Activated CD4-positive, alpha-beta T cell treated with anti-CD3 and anti-CD28 coated beads, Interleukin-2, amount 10 ng/mL, durations not matched to agents 24 days and 14 days (primary cell): ENCODE data around the gene SRGN. TPM values are rescaled to one million over a fixed set of nuclear protein-coding genes. Genes with fewer than 3 reads are reported as not detected.
"Not testable (repeated sequence)": the region's sequence is repeated elsewhere in the genome, so short reads cannot be mapped to it uniquely, and the experiment has no call there.

Experiments
- DNase-seq: peaks from one replicate; pipeline ENCODE4 v3.0.0; 2022
- H3K27ac Mint-ChIP-seq: one replicate; pipeline ENCODE4 v1.8.0; 2022; ENCODE audit warnings: mild to moderate bottlenecking, mixed read lengths
- H3K27me3 Mint-ChIP-seq: one replicate; pipeline ENCODE4 v1.8.0; 2022; ENCODE audit warnings: mixed read lengths
- H3K36me3 Mint-ChIP-seq: one replicate; pipeline ENCODE4 v1.8.0; 2022; ENCODE audit warnings: low read depth, mild to moderate bottlenecking, mixed read lengths
- H3K4me1 Mint-ChIP-seq: one replicate; pipeline ENCODE4 v1.8.0; 2021; ENCODE audit warnings: mixed read lengths
- H3K4me3 Mint-ChIP-seq: one replicate; pipeline ENCODE4 v1.8.0; 2022; ENCODE audit warnings: mild to moderate bottlenecking, moderate library complexity, mixed read lengths
- H3K9me3 Mint-ChIP-seq: one replicate; pipeline ENCODE4 v1.8.0; 2021; ENCODE audit warnings: mixed read lengths
- intact Hi-C: fragments of 100-400 bp; cut with micrococcal nuclease; formaldehyde crosslinking; loops from one replicate; pipeline ENCODE4 v1.15.1; 2023
- total RNA-seq: library from RNA; stranded (reverse); gene quantifications from 2 replicates; pipeline ENCODE4 v1.2.3, GENCODE V29; 2022

Gene SRGN
- total RNA-seq, 1 donor from 2014 or later = 996 TPM

DNA sequence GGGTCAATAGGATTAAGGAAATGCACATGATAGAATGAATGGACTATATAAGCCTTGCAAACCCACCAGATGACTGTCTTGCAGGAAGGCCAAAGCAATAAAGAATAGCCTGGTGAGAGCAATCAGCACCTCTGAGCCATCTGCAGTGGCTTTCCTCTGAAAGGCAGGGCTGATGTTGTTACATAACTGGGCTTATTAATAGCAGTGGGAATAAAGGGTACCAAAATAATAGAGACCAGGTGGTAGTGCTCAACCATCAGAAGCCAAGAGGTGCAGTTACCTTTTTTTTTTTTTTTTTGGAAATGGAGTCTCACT lies 19.2 kb downstream of the SRGN start:
- no peak for DNase-seq
- peak overlapping the region; percentile 40 for H3K27ac Mint-ChIP-seq
- no peaks in the 10 kb centered on the region for H3K27me3 Mint-ChIP-seq
- peaks cover 32% of the 10 kb centered on the region for H3K36me3 Mint-ChIP-seq
- H3K9me3 Mint-ChIP-seq = no peaks in the 10 kb centered on the region
- H3K4me3 Mint-ChIP-seq = no peak overlapping the region
- intact Hi-C loops = no loop called here
- peaks cover 16% of the 10 kb centered on the region for H3K4me1 Mint-ChIP-seq

DNA sequence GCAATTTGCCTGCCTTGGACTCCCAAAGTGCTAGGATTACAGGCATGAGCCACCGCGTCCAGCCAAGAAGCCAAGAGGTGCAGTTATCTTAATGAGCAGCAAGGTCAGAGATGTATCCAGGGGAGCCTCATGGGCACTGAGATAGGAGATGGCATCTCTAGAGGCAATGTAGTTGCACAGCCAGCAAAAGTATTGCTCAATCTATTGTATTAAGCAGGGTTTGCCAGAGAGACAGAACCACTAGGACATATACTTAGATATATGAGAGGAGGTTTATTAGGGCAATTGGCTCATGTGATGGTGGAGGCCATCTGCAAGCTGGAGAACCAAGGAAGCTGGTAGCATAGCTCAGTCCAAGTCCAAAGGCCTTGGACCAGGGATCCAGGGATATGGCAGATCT lies 19.8 kb downstream of the SRGN start:
- no peaks in the 10 kb centered on the region for H3K27me3 Mint-ChIP-seq
- H3K36me3 Mint-ChIP-seq = peaks cover 27% of the 10 kb centered on the region
- H3K4me1 Mint-ChIP-seq = peaks cover 10% of the 10 kb centered on the region
- no peak overlapping the region for H3K4me3 Mint-ChIP-seq
- no peak overlapping the region for H3K27ac Mint-ChIP-seq
- intact Hi-C loops = no loop called here
- H3K9me3 Mint-ChIP-seq = no peaks in the 10 kb centered on the region
- DNase-seq = no peak

DNA sequence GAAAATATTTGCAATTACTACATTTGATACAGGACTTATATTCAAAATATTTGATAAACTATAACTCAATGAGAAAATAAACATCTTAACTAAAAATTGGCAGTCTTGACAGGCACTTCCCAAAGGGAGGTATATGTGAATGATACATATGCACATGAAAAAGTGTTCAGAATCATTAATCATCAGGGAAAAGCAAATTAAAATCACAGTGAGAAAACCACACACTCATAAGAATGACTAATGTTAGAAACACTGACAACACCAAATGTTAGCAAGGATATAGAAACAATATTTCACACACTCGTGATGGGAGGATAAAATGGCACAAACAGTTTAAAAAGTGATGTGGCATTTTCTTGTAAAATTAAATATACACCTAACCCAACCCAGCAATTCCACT lies 32.0 kb downstream of the SRGN start:
- Mint-ChIP-seq H3K9me3 (no peaks in the 10 kb centered on the region), H3K4me1 (peaks cover 6% of the 10 kb centered on the region), H3K36me3 (no peaks in the 10 kb centered on the region), H3K27ac (no peak overlapping the region), H3K27me3 (peaks cover 7% of the 10 kb centered on the region), H3K4me3 (no peak overlapping the region)
- intact Hi-C loops = loop anchor here (5.0 kb wide), 1 partner anchor 218 kb away; the partner anchor contains the start of gene DDX50
- no peak for DNase-seq

DNA sequence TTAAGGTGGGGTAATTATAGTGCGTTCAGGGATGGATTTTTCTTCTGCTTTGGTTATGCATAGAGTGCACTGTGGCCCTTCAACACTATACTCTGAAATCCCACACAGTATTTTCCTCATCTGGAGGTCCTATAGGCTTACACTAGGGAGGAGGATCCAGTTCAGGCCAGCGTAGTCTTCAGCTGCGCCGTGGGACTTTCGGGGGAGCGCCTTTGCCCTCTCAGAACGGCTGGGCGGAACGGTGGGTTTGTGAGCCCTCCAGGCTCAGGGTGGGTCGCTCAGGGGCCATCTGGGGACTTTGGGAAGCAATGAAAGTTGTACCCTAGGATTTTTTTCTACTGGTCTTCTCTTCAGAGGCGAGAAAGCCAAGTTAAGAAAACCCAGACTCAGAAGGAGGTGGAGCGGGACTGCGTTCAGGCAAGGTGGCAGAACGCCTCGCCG lies 35.4 kb downstream of the SRGN start:
- Mint-ChIP-seq H3K27ac (peak overlapping the region; percentile 94), H3K27me3 (peaks cover 3% of the 10 kb centered on the region), H3K9me3 (no peaks in the 10 kb centered on the region), H3K4me1 (peaks cover 20% of the 10 kb centered on the region), H3K36me3 (no peaks in the 10 kb centered on the region), H3K4me3 (peak overlapping the region; percentile 96)
- intact Hi-C loops = loop anchor here (1.0 to 5.0 kb wide), 4 partner anchors 57 to 221 kb away; partner anchors contain the start of genes DDX21, DDX50 and SUPV3L1
- no peak for DNase-seq

DNA sequence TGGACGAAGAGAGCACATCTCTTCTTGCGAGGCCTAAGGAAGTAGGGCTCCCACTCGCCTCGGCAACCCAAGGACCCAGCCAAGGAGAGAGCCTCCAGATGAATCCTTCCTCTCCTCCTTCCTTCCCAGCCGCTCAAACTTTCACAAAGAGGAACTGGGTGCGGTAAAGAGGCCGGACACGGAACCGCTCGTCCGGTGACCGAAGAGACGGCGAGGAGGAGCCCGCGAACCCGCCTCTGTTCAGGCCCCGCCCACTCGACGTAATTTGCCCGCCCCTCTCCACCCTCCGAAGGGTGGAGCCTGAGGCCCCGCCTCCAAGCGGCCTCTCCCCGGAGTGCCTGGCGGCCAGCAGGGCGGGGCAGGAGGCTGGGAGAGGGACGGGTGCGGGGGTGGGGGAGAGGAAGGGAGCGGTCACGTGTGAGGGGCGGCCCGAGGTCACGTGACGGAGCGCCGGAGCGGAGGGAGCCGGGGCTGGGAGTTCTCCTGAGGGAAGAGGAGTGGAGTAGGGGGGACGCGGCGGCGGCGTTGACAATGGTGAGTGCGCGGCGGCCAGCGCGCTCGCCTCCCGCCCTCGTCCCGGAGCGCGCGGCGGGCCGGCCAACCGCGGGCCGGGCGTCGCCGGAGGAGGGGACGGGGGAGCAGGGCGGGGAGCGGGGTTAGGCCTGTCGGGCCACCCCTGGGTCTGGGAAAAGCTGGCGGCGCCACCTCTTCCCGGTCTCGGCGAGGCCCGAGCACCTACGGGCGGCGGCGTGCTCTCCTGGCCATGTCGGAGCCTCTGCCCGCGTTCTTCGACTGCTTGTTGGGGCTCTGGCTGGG lies 36.1 kb downstream of the SRGN start, which contains the start of gene VPS26A:
Gene VPS26A (plus strand): TSS at position 432 of the 816 bp plus-strand sequence. CDS start 100 bp downstream, at position 532.
- intact Hi-C loops = loop anchor here (1.0 to 5.0 kb wide), 9 partner anchors 34 to 285 kb away; partner anchors contain the start of genes DDX21, DDX50, KIFBP and SUPV3L1
- peaks cover 3% of the 10 kb centered on the region for H3K27me3 Mint-ChIP-seq
- peaks cover 22% of the 10 kb centered on the region for H3K4me1 Mint-ChIP-seq
- peak; percentile 100 for DNase-seq
- H3K9me3 Mint-ChIP-seq = no peaks in the 10 kb centered on the region
- peak within 1 kb of the TSS; percentile 94 for H3K27ac Mint-ChIP-seq
- peak within 1 kb of the TSS; percentile 96 for H3K4me3 Mint-ChIP-seq
- H3K36me3 Mint-ChIP-seq = peaks cover under 1% of the 10 kb centered on the region

DNA sequence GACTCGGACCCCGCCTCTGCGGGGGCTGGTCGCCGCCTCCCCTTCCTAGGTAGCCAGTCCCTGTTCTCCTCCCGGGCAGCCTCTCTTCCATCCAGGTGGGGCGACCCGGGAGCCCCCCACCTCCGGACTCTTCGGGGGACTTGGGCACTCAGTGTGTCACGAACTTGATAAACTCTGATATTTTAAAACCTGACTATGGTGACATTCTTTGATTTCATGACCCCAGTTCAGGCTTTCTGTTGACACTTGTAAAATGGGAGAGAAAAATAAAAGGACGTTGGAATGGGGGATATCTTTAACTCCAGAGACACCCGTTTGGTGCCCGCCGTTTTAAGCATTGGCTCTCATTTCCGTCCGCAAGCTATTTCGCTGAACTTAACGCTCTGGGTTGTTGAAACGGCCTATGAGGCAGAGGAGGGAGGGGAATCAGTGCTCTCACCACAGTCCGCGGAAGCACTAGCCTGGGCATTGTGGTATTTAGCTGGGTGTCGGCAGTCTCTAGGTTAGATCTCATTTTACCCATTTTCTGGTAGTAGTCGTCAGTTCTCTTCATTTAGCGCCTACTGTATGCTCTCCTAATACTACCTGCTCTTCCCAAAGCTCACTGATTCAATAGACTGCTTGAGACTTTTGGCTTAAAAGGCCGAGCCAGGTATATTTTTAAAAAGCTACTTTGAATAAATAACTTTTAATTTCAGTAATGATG lies 36.8 kb downstream of the SRGN start:
- DNase-seq = peak; percentile 87
- intact Hi-C loops = loop anchor here (1.0 to 5.0 kb wide), 6 partner anchors 34 to 284 kb away; partner anchors contain the start of genes DDX50 and KIFBP
- peaks cover 2% of the 10 kb centered on the region for H3K36me3 Mint-ChIP-seq
- peaks cover 2% of the 10 kb centered on the region for H3K27me3 Mint-ChIP-seq
- peaks cover 24% of the 10 kb centered on the region for H3K4me1 Mint-ChIP-seq
- no peaks in the 10 kb centered on the region for H3K9me3 Mint-ChIP-seq
- peak overlapping the region; percentile 96 for H3K4me3 Mint-ChIP-seq
- peak overlapping the region; percentile 91 for H3K27ac Mint-ChIP-seq

DNA sequence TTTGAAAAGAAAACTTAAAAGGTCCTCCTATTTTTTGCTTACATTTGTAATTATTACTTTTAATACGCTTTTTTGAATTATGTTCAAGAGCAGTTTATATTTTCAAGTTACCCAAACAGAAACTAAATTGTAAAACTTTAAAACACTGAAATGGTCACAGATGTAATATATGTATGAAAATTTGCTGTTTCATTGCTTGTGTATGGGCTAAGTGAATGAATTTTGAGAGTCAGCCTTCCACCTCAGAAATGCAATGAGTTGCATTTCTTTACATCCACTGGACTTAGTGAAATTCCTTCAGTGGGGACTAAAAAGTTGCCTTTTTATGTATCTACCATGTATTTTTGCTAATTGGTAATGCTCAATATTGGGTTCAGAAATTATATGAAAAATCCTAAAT lies 37.7 kb downstream of the SRGN start:
- peaks cover 2% of the 10 kb centered on the region for H3K36me3 Mint-ChIP-seq
- intact Hi-C loops = loop anchor here (2.0 kb wide), 2 partner anchors 59 to 283 kb away; no protein-coding TSS in a partner anchor
- H3K9me3 Mint-ChIP-seq = no peaks in the 10 kb centered on the region
- peak overlapping the region; percentile 96 for H3K4me3 Mint-ChIP-seq
- DNase-seq = no peak
- H3K27ac Mint-ChIP-seq = no peak overlapping the region
- H3K27me3 Mint-ChIP-seq = peaks cover 2% of the 10 kb centered on the region
- peaks cover 27% of the 10 kb centered on the region for H3K4me1 Mint-ChIP-seq

DNA sequence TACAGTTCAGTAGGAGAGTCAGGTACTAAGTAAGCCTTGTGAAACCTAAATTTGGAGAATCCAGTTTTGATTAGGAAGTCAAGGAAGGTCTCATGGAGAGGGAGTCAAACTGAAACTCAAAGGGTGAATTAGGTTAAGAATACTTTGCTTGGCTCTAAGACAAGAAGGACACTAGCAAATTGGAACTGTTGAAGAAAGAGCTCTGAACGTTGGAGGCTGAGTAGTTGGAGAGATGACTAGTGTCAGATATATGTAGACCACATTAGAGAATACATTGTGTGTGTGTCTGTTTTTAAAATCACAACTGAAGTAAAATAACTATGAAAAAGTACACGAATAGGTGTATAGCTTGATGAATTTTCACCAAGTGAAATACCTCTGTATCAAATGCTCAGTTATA lies 42.3 kb downstream of the SRGN start:
- peaks cover 32% of the 10 kb centered on the region for H3K4me1 Mint-ChIP-seq
- no peak for DNase-seq
- peaks cover 23% of the 10 kb centered on the region for H3K36me3 Mint-ChIP-seq
- no peak overlapping the region for H3K27ac Mint-ChIP-seq
- no peaks in the 10 kb centered on the region for H3K27me3 Mint-ChIP-seq
- H3K9me3 Mint-ChIP-seq = no peaks in the 10 kb centered on the region
- H3K4me3 Mint-ChIP-seq = no peak overlapping the region
- intact Hi-C loops = no loop called here

DNA sequence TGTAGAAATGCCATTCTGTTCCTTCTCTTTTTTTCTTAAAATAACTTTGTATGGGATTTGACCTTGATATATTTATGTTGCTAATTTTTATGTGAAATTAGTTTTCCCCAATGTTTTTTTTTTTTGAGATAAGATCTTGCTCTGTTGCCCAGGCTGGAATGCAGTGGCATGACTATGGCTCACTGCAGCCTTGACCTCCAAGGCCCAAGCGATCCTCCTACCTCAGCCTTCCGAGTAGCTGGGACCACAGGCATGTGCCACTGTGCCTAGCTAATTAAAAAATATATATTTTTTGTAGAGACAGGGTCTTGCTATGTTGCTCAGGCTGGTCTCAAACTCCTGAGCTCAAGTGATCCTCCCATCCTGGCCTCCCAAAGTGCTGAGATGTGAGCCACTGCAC lies 52.1 kb downstream of the SRGN start:
- intact Hi-C loops = loop anchor here (5.0 kb wide), 1 partner anchor 42 kb away; the partner anchor contains the start of gene SUPV3L1
- Mint-ChIP-seq H3K4me3 (no peak overlapping the region), H3K36me3 (peaks cover 18% of the 10 kb centered on the region), H3K9me3 (no peaks in the 10 kb centered on the region), H3K27me3 (no peaks in the 10 kb centered on the region), H3K4me1 (peaks cover 10% of the 10 kb centered on the region), H3K27ac (no peak overlapping the region)
- DNase-seq = no peak

DNA sequence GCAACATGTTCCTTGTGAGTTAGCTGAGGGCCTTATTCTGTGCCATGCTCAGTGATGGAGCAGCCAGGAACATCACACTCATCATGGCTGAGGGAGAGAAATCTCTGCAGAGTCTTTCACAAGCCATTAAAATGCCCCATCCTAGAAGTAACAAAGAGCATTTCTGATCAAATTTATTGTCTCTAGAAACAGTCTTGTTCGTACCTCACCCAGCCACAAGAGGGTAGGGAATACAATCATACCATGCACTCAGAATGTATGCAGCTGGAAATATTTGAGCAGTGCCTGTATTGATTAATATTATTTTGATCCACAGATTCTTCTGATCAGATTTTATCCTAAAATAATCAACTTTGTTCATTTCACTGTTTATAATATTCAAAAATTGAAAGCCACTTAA lies 53.4 kb downstream of the SRGN start:
- peaks cover 7% of the 10 kb centered on the region for H3K4me1 Mint-ChIP-seq
- no peak overlapping the region for H3K27ac Mint-ChIP-seq
- H3K9me3 Mint-ChIP-seq = no peaks in the 10 kb centered on the region
- intact Hi-C loops = loop anchor here (5.0 kb wide), 1 partner anchor 41 kb away; the partner anchor contains the start of gene SUPV3L1
- no peak for DNase-seq
- peaks cover 16% of the 10 kb centered on the region for H3K36me3 Mint-ChIP-seq
- H3K27me3 Mint-ChIP-seq = no peaks in the 10 kb centered on the region
- H3K4me3 Mint-ChIP-seq = no peak overlapping the region

DNA sequence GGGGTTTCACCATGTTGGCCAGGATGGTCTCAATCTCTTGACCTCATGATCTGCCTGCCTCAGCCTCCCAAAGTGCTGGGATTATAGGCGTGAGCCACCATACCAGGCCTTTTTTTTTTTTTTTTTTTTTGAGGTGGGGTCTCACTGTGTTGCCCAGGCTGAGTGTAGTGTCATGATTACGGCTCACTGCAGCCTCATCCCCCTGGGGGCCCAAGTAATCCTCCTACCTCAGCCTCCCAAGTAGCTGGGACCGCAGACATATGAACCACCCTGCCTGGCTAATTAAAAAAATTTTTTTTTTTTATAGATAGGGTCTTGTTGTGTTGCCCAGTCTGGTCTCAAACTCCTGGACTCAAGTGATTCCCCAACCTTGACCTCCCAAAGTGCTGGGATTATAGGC lies 54.2 kb downstream of the SRGN start:
- Mint-ChIP-seq H3K4me1 (peaks cover 11% of the 10 kb centered on the region), H3K36me3 (peaks cover 16% of the 10 kb centered on the region)
- not testable (repeated sequence) for H3K9me3 Mint-ChIP-seq, H3K27me3 Mint-ChIP-seq, H3K27ac Mint-ChIP-seq, DNase-seq, H3K4me3 Mint-ChIP-seq
- intact Hi-C loops = loop anchor here (5.0 kb wide), 1 partner anchor 40 kb away; the partner anchor contains the start of gene SUPV3L1

DNA sequence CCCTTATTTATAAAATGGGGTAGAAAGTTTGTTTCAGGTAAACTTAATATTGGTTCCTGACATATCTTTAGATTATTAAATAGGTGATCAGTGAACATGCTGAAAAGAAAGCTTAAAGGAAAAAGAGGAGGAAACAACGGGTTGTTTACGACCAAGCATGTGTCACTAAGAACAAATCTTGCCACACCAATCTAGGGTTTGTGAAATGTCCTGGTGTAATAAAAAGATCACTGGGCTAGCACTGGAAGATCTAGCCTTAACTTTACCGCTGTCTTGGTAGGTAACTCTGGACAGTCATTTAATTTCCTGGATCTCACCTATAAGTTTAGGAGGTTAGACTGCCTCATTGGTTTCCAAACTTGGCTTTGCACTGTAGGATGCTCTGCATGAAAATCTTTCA lies 55.1 kb downstream of the SRGN start:
- Mint-ChIP-seq H3K4me3 (no peak overlapping the region), H3K36me3 (peaks cover 11% of the 10 kb centered on the region), H3K27ac (no peak overlapping the region), H3K4me1 (peaks cover 13% of the 10 kb centered on the region), H3K9me3 (no peaks in the 10 kb centered on the region), H3K27me3 (no peaks in the 10 kb centered on the region)
- no peak for DNase-seq
- intact Hi-C loops = loop anchor here (5.0 kb wide), 1 partner anchor 39 kb away; the partner anchor contains the start of gene SUPV3L1

DNA sequence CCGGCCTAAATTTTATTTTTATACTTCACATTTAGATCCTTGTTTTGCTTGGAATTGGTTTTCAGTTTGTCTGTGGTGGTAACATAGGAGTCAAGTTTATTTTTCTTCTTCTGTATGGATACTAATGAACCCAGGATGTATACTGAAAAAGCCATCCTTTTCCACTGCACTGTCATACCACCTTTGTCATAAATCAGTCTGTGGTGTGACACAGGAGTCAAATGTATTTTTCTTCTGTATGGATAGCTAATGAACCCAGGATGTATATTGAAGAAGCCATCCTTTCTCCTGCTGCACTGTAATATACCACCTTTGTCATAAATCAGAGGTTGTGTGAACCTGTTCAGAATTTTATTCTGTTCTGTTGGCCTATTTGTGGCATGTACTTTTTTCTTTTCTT lies 57.4 kb downstream of the SRGN start:
- no peak for DNase-seq
- Mint-ChIP-seq H3K4me3 (no peak overlapping the region), H3K36me3 (peaks cover 11% of the 10 kb centered on the region), H3K27me3 (no peaks in the 10 kb centered on the region), H3K27ac (no peak overlapping the region), H3K9me3 (no peaks in the 10 kb centered on the region), H3K4me1 (peaks cover 11% of the 10 kb centered on the region)
- intact Hi-C loops = no loop called here

DNA sequence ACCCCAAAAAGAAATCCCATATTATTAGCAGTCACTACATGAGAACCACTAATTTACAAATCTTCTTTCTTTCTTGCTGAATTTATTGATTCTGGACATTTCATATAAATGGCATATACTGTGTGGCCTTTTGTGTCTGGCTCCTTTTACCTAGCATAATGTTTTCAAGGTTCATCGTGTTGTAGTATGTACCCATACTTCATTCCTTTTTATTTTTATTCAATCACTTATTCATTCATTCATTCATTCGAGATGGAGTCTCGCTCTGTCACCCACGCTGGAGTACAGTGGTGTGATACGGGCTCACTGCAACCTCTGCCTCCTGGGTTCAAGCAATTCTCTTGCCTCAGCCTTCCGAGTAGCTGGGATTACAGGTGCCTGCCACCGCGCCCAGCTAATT lies 58.0 kb downstream of the SRGN start:
- intact Hi-C loops = no loop called here
- no peak overlapping the region for H3K4me3 Mint-ChIP-seq
- no peak for DNase-seq
- peaks cover 11% of the 10 kb centered on the region for H3K4me1 Mint-ChIP-seq
- no peak overlapping the region for H3K27ac Mint-ChIP-seq
- peaks cover 11% of the 10 kb centered on the region for H3K36me3 Mint-ChIP-seq
- H3K27me3 Mint-ChIP-seq = no peaks in the 10 kb centered on the region
- no peaks in the 10 kb centered on the region for H3K9me3 Mint-ChIP-seq
